C4-2B (cell line): ENCODE results near the gene RAB8B.

ENCODE experiments used
- ZFX ChIP-seq: fragments of 450-650 bp; IDR thresholded peaks from 2 replicates; pipeline ENCODE4 v1.6.1; 2017
- TF ChIP-seq, protein P1 (sequence below): fragments of 450-650 bp; conservative IDR thresholded peaks from 2 replicates; pipeline ENCODE4 v1.5.1; 2017; ENCODE audit warnings: mild to moderate bottlenecking

DNA sequence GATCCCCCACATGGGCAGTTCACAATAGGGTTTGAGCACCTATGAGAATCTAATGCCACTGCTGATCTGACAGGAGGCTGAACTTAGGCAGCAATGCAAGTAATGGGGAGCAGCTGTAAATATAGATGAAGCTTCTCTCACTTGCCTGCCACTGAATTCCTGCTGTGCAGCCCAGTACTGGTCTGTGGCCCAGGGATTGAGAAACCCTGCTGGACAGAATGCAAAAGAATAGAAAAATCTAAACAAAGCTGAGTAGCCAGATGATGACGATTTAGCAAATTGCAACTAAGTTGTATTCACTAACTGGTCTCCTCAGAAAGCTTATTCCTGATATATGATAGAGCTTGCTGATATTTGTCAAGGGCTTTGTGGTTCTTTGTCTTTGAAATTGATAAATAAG is 53.7 kb downstream of the RAB8B start:
- TF ChIP-seq, protein P1, sequence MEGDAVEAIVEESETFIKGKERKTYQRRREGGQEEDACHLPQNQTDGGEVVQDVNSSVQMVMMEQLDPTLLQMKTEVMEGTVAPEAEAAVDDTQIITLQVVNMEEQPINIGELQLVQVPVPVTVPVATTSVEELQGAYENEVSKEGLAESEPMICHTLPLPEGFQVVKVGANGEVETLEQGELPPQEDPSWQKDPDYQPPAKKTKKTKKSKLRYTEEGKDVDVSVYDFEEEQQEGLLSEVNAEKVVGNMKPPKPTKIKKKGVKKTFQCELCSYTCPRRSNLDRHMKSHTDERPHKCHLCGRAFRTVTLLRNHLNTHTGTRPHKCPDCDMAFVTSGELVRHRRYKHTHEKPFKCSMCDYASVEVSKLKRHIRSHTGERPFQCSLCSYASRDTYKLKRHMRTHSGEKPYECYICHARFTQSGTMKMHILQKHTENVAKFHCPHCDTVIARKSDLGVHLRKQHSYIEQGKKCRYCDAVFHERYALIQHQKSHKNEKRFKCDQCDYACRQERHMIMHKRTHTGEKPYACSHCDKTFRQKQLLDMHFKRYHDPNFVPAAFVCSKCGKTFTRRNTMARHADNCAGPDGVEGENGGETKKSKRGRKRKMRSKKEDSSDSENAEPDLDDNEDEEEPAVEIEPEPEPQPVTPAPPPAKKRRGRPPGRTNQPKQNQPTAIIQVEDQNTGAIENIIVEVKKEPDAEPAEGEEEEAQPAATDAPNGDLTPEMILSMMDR: no peak
- no peak for TF ChIP-seq ZFX
